Endothelial cell (in vitro differentiated cells): ENCODE results near the gene STK10. TPM values are rescaled to one million over a fixed set of nuclear protein-coding genes. Genes with fewer than 3 reads are reported as not detected.

Experiments
- DNase-seq: peaks from one replicate; pipeline ENCODE4 v3.0.0; 2021; ENCODE audit warnings: low spot score
- H3K27ac Mint-ChIP-seq: one replicate; pipeline ENCODE4 v1.8.0; 2021; ENCODE audit warnings: mixed read lengths, inconsistent platforms; ENCODE audit not compliant: unreplicated experiment
- H3K27me3 Mint-ChIP-seq: one replicate; pipeline ENCODE4 v1.8.0; 2021; ENCODE audit warnings: mild to moderate bottlenecking, moderate library complexity, mixed read lengths, inconsistent platforms; ENCODE audit not compliant: unreplicated experiment
- H3K36me3 Mint-ChIP-seq: one replicate; pipeline ENCODE4 v1.8.0; 2021; ENCODE audit warnings: mild to moderate bottlenecking, low read depth, mixed read lengths, inconsistent platforms; ENCODE audit not compliant: unreplicated experiment
- H3K4me1 Mint-ChIP-seq: one replicate; pipeline ENCODE4 v1.8.0; 2021; ENCODE audit warnings: mild to moderate bottlenecking, mixed read lengths, inconsistent platforms; ENCODE audit not compliant: unreplicated experiment
- H3K4me3 Mint-ChIP-seq: one replicate; pipeline ENCODE4 v1.8.0; 2021; ENCODE audit warnings: mild to moderate bottlenecking, mixed read lengths, inconsistent platforms; ENCODE audit not compliant: unreplicated experiment
- H3K9me3 Mint-ChIP-seq: one replicate; pipeline ENCODE4 v1.8.0; 2021; ENCODE audit warnings: mixed read lengths, inconsistent platforms; ENCODE audit not compliant: unreplicated experiment
- total RNA-seq: library from RNA; stranded (reverse); fragmentation: NEBNext Ultra II Directional; extraction: Animal tissue kit (Norgen Biotek cat#: 25700); gene quantifications from one replicate; pipeline ENCODE4 v1.2.1, GENCODE V29; 2021; ENCODE audit not compliant: unreplicated experiment
- TF ChIP-seq, protein P1 (sequence below): fragments of 200-600 bp; sonication (generic); IDR thresholded peaks from one replicate; pipeline ENCODE4 v1.5.0; 2021; ENCODE audit warnings: antibody characterized with exemption; ENCODE audit not compliant: unreplicated experiment

STK10 gene
- total RNA-seq, 1 donor from 2014 or later, result 69.3 TPM

DNA sequence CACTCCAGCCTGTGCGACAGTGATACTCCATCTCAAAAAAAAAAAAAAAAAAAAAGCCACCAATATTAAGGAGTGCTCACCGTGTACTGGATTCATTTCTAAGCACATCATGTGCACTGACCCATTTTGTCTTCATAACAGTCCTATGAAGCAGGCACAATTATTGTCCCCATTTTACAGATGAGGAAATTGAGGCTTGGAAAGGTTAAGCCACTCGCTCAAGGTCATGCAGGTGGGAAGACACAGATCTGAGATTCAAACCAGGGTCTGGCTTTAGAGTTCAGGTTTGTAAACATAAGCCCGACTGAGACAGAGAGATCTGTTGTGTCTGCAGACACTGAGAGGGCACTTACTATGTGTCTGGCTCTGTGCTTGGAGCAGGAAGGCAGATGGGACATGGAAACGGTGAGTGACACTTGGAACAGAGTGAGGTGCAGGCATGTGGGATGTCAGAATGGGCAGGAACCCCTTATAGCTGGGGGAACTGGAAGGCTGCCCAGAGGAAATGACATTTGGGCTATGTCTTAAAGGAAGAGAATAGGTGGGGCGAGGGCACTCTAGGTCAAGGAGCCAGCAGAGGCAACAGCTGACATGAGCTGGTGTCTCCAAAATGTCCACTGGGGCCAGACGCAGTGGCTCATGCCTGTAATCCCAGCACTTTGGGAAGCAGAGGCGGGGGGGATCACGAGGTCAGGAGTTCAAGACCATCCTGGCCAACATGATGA, 69.9 kb downstream of the STK10 start:
- no peak for DNase-seq
- TF ChIP-seq, protein P1, sequence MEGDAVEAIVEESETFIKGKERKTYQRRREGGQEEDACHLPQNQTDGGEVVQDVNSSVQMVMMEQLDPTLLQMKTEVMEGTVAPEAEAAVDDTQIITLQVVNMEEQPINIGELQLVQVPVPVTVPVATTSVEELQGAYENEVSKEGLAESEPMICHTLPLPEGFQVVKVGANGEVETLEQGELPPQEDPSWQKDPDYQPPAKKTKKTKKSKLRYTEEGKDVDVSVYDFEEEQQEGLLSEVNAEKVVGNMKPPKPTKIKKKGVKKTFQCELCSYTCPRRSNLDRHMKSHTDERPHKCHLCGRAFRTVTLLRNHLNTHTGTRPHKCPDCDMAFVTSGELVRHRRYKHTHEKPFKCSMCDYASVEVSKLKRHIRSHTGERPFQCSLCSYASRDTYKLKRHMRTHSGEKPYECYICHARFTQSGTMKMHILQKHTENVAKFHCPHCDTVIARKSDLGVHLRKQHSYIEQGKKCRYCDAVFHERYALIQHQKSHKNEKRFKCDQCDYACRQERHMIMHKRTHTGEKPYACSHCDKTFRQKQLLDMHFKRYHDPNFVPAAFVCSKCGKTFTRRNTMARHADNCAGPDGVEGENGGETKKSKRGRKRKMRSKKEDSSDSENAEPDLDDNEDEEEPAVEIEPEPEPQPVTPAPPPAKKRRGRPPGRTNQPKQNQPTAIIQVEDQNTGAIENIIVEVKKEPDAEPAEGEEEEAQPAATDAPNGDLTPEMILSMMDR, result no peak
- H3K27ac Mint-ChIP-seq, result peak overlapping the region; percentile 58

DNA sequence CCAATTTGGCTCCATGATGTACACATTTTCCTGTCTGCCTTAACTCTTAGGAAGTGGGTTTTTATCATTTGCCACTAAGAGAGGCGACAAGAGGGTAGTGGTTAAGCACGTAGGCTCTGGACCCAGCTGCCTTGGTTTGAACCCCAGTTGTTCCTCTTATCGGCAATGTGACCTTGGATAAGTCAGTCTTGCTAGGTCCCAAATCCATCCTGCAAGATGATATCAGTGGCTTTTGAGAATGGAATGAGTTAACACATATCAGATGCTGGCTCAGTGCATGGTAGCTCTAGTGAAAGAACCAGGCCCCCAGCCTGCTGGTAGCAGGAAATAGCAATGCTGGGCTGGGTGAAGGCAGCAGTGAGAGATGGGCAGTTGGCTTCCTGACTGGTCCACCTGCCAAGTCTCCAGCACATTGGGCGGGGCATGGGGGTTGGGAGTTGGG, 72.5 kb downstream of the STK10 start:
- H3K36me3 Mint-ChIP-seq, result peaks cover 24% of the 10 kb centered on the region
- no peak overlapping the region for H3K27ac Mint-ChIP-seq
- H3K4me1 Mint-ChIP-seq, result peaks cover 16% of the 10 kb centered on the region
- peak overlapping the region; percentile 15 for H3K4me3 Mint-ChIP-seq
- DNase-seq, result no peak
- no peaks in the 10 kb centered on the region for H3K9me3 Mint-ChIP-seq
- TF ChIP-seq, protein P1, result no peak
- H3K27me3 Mint-ChIP-seq, result peaks cover 11% of the 10 kb centered on the region

More for the DNA sequence above, 69.9 kb downstream of the STK10 start:
- Mint-ChIP-seq H3K9me3 (no peaks in the 10 kb centered on the region), H3K4me1 (peaks cover 9% of the 10 kb centered on the region), H3K36me3 (peaks cover 24% of the 10 kb centered on the region), H3K27me3 (peaks cover 11% of the 10 kb centered on the region), H3K4me3 (peak overlapping the region; percentile 57)

DNA sequence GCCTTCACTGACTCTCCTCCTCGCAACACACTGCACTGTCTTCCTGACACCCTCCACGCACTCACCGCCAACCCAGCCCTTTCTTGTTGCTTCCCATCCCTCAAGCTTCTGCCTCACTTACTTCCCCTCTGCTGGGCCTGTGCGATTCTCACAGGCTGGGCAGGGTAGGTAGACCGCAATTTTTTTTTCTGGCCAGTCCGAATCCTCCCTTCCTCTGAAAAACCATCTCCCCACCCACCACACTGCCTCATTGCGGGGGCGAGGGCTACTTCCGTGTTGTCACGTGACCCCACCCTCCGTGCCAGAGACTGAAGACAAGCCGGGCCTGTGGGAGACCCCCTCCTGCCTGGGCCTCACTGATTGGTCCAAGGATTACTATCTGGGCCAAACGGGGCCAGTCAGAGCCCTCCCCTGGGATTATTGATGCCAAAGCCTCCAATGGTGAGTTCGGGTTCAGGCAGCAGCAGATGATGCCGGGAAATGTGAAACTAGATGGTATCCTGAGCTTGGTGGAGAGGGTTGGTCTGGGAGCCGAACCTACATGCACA, 73.1 kb downstream of the STK10 start:
- Mint-ChIP-seq H3K4me1 (peaks cover 22% of the 10 kb centered on the region), H3K27ac (no peak overlapping the region), H3K27me3 (peaks cover 11% of the 10 kb centered on the region), H3K4me3 (no peak overlapping the region), H3K9me3 (no peaks in the 10 kb centered on the region), H3K36me3 (peaks cover 28% of the 10 kb centered on the region)
- no peak for DNase-seq
- TF ChIP-seq, protein P1, result no peak

- H3K4me3 Mint-ChIP-seq, result no peak overlapping the region
Observed at GRCh38 chr5:172113036-172113435, 75.0 kb downstream of the STK10 start.

More at GRCh38 chr5:172113036-172113435, 75.0 kb downstream of the STK10 start:
- peaks cover 4% of the 10 kb centered on the region for H3K27me3 Mint-ChIP-seq
- peaks cover 28% of the 10 kb centered on the region for H3K36me3 Mint-ChIP-seq
- TF ChIP-seq, protein P1, result no peak
- H3K27ac Mint-ChIP-seq, result no peak overlapping the region
- H3K9me3 Mint-ChIP-seq, result no peaks in the 10 kb centered on the region
- peaks cover 26% of the 10 kb centered on the region for H3K4me1 Mint-ChIP-seq
- DNase-seq, result no peak
